ENCODE data around the gene ANKS1B.

Gene ANKS1B

DNA sequence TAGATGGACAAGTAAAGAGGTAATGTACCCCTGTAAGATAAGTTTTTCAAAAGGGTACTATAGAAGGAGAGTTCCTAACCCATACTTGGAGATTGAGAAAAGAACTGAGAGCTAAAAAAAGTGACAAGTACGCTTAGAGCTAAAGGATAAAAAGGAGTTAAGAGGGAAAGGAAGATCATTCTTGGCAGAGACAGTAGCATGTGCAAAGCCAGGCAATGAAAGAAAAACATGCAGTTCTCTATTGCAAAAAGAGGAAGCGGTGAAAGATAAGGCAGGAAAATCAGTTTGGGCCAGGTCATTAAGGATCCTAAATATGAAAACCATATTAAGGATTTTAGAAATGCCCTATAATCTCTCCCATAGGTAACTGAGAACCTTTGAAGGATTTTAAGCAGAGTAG is 837.6 kb downstream of the ANKS1B start:
- DNase-seq: no peak

DNA sequence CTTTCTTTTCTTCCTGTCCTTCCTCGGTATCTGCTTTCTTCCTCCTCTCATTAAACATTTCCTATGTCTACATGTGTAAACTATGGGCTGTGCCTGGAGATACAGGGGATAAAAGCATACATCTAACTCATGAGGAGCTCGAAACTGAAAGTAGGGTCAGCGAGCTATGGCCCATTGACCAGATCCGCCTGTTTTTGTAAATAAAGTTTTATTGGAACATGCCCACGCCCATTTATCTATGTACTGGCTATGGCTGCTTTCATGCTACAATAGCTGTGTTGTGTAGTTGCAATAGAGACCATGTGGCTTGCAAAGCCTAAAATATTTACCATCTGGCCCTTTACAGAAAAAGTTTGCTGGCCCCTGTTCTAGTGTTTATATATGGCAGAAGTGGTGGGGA is 838.0 kb downstream of the ANKS1B start:
- no peak for DNase-seq

DNA sequence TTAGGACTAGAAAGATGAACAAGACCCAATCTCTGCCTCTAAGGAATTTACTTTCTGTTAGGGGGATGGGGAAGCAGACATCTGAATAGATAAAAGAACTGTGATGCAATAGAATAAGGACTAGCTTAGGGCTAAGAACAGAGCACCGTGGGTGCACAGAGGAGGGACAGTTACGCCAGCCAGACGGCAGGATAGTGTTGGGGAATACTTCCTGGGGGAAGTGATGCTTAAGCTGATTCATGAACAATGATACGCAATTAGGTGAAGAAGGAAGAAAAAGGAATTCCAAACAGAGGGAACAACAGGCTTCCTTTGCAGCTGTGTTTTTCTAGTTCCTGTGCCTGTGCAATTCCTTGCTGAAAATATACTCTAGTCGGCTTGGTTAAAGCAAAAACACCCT is 838.6 kb downstream of the ANKS1B start:
- no peak for DNase-seq

DNA sequence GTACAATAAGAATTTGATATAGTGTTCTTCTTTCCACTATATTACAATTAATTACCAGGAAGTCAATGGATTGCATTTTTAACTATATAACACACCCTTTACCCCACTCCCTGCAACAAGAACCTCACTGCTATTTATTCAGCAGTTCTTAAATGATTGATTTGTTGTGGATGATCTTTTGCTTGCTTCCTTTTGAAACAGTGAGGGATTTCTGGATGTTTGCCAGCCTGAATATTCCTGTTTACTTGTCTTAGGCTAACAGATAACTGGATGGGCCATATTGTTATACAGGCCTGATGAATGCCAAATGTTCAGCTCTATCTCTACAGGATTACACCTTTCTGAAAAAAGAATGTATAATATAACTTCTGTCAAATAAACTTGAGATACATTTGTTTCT is 842.1 kb downstream of the ANKS1B start:
- no peak for DNase-seq

DNA sequence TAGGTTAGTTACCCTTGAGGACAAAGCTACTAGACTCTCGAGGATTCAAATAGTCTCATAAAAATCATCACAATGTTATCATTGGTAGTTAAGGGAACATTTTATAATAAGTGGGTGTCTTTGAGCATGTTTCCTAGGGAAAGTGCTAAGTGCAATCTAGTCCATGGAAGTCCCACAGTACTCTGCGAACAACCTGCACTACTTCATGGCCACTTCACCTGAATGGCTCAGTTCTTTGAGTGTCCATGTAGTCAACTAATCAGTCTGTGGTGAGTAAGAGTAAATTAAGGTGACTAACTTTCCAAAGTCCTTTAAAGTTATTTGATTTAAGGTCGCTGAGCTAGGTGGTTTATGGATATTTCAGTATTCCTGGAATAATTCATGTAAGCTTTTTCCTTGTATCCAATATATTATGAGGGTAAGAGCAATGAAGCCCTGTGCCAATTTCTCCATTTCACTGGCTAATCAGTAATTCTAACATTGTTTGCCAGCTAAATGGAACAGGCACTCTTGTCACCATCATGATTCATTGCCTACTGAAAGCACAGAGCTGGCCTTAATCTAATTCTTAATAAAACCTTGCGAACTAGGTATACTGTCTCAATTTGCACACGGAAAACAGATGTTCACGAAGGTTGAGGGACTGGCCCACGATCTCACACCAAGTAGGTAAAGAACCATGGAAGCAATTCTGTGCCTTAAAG is 844.6 kb downstream of the ANKS1B start:
- no peak for DNase-seq

DNA sequence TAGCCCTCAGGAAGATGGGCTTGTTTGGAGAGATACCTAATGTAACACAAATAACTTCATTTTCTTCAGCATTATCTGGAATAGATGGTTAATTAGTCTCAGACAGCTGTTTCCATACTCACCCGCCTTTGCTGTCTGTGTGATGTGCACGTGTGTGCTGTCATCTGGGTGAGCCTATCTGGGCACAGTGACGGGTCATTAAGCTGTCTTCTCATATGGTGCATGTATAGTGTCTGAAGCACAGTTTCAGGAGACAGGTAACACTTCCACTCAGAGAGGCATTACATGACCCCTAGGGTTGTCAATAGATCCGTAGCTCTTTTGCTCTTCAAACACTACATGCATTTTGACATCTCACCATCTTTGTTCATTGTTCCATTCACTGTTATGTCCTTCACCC is 846.3 kb downstream of the ANKS1B start:
- no peak for DNase-seq

DNA sequence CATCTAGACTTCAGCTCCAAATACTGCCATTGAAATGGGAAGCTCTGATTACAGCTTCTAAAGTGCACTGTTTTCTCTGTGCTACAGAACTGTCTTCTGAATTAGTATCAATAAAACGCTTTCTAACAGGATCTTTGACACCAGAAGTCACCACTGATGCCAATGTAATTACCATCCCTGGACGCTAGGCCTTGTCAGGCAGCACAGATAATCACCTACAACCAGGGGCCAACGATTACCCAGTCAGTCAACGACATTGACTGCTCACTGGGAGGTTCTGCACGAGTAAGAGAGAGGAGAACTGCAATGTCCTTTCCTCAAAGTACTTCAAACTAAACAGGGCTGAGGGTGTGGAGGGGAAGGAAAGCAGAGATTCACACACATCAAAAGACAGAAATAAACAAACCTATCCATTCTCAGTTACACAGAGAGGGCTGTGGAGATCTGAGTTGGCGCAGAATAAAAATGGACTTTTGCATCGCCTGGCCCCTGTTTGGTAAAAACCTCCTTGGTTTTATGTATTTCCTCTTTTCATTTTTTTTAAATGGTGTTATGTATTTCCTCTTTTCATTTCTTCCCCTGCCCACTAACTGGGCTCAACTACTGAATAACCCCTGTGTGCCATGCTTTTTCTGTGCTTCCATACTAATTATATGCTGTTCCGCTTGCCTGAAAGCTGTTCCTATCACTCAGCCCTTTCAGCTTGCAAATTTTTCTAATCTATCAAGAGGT is 847.4 kb downstream of the ANKS1B start:
- no peak for DNase-seq

DNA sequence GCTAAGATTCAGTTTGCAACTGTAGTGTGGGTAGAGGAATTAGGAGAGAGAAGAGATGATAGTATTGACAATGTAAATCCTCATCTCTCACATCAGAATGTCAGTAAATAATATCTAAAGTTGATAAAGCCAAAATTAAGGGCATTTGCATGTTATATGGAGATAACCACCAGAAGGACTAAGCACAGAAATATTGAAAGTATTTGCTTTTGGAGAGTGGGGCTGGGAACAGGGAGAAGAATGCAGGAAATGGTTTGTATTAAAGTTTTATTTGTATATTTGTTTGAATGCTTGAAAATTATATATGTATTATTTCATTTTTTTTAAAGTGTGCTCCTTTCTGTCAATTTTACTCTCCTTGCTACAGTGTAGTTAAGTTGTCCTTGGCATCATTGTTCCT is 848.2 kb downstream of the ANKS1B start:
- no peak for DNase-seq

DNA sequence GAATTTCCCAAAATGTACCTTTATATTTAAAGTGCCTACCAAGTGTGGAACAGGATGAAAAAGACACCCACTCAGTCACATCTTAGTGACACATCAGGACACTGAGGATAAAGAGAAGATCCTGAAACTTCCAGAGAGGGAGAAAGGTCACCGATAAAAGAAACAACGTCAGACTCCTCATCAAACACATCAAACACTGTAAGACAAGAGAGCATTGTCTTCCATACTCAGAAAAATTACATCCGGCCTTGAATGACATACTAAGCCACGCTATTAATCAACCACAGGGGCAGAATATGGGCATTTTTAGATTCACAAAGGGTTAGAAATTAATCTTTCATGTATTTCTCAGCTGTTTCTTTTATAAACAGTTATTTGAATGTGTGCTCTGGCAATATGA is 849.4 kb downstream of the ANKS1B start:
- DNase-seq: no peak

DNA sequence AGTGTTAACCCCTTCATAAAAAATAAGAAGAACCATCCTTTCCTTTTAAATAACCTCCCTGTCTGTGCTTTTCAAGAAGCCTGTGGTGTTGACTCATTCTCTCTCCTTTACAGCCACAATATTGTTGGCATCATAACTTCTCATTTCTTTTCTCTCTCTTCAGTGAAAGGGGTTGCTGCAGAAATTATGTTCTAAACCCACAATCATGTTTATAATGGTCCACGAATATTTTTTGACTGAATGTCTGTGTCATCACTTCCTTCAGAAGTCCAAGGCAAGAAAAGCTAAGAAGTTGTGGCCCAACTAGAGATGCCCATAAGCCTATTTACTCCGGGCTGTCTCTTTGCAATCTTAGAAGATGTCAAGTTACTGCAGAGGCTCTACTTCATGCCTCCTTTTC is 851.3 kb downstream of the ANKS1B start:
- no peak for DNase-seq

DNA sequence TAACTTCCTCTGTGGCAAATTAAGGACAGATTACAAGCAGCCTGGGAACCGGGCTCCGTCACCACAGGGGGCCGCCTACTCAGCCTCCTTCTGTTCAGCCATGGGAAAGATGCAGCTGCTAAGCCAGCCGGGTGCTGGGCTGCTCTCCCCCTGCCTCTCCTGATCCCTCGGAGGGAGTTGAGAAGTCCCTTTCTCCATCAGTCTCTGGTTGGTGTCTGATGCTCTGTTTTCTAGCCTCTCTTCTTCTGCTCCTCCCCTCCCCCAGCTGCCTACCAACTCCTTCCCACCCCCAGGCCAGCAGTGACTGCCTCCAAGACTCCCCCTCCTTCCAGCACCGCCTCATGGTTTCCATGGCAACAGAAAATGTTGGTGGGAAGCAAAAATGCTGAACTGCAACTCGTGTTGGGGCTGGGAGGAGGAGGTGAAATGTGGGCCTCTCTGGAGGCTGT is 853.0 kb downstream of the ANKS1B start:
- no peak for DNase-seq

DNA sequence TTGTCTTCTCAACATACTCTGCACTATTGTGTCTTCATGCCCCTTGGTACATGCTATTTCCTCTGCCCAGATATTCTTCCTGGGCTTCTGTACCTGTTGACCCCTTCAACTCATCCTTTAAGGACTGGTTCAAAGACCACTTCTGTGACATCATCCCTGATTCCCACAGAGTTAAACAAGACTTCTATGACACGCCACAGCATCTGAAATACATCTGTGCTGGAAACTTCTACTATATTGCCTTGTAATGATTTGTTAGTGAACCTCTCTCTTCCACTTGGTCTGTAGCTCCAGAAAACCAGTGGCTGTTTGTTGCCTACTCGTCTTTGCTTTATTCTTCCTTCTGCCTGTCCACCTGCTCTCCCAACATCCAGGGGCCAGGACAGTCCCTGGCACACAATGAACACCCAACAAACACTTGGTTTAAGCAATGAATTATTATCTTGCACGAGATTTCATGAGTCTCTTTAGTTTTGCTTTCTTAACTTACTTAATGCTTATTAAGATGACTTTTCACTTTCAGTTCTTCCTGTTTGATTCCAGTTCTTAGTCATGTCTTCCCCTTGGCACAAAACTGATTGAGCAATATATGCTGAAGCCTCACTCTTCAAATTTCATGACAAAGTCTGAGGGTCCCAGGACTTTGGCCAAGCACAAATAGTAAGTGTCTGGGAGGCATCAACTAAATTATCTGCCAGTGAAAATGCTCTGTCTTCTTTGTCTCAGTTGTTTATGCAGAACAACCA is 853.8 kb downstream of the ANKS1B start:
- DNase-seq: peak; percentile 38

DNA sequence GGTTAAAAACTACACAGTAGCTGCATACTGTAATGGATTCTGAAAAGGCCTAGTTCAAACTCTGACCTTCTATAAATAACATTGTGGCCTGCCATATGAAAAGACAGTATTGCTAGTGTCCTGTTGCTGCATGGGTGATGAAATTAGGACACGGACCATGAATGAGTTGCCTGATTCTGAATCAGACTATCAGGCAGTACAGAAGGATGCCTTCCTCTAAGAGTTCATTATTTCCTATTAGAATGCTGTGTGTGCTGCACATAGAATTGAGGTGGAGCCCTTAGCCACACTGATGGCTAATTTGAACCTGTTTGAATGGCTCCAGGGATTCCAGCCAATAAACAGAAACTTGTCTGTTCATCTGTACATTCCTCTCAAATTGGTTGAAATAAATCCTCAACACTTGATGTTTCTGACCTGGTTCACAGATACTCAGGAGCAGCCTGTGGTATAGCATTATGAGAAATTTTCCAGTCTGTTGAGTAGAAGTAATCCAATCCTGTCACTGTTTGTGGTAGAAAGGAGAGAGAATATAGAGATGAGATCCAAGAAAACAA is 856.4 kb downstream of the ANKS1B start:
- no peak for DNase-seq

DNA sequence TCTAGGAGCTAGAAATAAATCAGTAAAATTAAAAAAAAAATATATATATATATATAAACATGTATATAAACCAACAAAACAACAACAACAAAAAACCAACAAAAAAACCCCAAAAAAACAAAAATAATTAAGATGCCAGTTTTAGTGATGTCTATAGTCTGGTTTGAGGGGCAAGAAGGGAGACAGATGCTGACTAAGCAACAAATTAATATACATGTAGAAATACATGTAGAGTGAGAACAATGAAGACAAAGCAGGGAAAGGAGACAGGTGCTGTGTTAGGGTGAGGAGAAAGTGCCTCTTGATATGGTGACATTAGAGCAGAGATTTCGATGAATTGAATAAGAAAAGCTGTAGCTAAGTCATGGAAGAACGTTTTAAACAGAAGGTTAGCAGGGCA is 861.8 kb downstream of the ANKS1B start:
- DNase-seq: no peak

DNA sequence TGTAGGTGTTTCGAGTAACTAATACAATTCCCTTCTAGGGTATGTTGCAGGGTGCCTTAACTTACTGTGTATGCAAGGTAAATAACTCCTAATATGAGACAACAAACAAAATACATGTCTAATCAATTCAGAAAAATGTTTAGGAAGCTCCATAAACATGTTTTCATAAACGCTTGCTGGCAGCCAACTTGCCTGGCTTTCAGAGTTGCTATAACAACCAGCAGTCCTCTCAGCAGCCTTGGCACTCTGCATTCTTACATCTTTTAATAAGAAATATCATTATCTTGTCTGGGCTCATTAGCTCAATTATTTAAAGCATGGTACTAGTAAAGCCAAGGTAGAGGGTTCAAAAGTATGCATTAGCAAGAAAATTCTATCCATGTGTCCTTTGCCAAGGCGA is 862.2 kb downstream of the ANKS1B start:
- no peak for DNase-seq

DNA sequence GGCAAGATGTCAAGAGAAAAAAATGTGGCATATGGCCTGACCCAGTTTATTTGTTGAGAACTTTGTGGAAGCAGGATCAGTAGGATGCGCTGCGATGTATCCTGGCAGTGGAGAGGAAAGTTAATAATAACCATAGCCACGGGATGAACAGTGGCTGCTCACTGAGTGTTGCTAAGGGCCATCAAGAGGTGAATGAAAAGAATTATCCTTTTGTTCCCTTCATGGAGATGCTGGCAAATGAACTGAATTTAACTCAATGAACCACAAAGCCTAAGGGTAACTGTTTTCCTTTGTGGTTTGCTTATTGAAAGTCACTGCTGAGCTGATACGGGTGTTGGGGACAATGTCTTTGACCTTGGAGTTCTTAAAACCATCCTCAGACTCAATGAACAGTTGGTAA is 863.2 kb downstream of the ANKS1B start:
- DNase-seq: no peak

DNA sequence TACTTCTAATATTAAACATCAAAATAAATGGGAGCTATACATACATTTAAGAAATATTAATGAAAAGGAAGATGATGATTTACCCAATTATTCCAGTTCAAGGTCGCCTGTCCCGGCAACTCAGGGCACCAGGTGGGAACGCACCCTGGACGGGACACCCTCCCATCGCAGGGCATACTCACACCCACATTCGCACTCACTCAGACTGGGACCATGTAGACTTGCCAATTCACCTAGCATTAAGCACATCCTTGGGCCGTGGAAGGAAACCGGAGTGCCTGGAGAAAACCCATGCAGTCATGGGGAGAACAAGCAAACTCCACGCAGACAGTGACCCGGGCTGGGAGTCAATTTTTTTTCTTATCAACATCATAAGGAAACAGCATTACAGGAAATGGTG is 864.8 kb downstream of the ANKS1B start:
- DNase-seq: no peak

DNA sequence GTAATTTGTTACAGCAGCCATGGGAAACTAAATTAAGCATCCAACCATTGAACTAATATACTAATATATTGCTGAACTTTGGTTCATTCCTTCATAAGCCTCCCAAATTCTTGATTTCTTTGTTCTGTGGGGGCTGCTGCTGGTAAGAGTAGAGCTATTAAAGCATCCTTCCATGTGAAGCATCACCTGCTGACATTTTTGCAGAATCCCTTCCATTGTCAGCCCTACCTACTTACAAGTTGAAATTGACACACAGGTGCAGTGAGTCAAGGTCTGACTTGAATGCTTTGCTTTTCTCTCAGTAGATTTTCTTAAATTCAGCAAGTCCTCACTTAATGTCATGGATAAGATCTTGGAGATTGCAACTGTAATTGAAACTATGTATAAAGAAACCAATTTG is 865.3 kb downstream of the ANKS1B start:
- DNase-seq: no peak

DNA sequence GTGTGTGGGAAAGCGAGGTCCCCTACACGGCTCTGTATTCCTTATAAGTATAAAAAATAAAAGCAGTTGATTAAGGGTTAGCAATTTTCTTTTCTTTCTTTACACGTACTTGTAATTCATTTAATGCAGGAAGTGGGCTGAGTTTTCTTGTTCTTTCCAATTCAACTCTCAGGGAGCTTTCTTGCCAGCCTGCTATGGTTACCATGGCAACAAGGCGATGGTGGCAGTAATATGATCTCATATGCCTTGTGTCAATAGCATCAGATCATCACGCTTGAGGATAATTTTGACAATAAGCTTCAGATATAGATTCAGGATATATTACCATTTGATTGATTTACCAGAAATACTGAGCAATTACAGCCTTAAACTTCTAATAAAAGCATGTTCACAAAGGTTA is 873.1 kb downstream of the ANKS1B start:
- no peak for DNase-seq

DNA sequence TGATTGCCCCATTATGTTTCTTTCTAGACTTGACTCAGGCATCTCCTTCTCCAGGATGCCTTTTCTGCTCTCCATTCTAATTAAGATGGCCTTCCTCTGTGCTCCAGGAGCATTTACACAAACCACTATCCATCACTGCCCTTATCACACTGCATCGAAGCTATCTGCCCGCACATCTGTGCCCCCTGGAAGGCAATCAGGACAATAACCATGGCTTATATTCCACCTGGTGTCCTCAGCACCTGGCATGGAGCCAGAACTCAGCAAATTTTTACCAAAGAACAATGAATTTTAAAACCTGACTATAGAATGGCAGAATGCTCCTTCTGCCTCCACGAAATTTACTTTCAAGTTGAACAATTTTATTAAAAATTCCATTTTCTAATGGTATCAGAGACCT is 873.9 kb downstream of the ANKS1B start:
- DNase-seq: no peak

DNA sequence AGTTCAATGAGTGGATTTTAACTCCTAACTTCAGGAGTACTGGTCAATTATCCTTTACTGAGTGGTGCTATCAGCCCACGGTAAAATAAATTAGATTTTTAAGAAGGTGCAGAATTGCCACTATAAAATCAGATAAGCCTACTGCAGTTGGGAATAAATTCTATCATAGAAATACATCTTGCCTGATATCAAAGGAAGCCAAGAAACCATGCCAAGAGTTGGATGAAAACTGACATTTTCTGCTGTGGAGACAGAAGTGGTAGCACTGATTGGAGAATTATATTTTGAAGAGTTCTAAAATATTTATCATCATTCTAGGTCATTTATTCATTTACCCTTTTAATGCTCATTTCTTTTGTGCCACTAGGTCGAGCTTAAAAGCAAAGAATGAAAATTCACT is 874.5 kb downstream of the ANKS1B start:
- no peak for DNase-seq

DNA sequence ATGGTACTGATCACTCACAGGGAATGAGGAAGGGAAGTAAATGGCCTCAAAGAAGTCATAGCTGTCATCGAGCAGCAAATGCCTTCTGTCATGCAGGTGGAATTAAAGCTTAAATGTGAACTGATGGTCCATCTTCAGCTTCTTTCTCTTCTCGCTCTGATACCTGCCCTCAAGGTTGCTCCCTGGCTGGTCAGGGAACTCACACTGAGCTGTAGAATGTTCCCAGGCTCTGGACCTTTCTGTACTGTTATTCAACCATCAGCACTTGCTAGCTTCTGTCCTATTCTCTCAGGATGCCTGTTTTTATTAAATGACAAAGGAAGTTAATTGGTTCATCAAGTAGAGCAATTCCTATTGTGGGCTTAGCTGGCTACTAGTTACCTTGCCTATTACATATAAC is 875.8 kb downstream of the ANKS1B start:
- no peak for DNase-seq

DNA sequence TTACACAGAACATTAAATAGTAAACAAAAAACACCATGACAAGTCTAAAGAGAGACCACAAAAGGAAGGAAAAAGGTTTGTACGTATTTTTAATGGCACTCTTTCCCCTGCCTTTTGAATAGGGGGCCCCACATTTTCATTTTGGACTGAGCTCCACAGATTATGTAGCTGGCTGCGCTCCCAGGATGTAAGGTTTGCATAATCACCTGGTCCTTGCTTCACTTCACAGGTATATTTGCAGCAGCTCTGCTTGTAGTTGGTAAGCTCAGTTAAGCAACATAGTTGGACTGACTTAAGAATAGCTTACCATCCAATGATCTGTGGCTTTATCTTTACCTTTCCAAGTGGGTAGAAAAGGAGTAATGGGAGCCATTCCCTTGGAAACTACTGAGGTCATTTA is 885.0 kb downstream of the ANKS1B start:
- no peak for DNase-seq

DNA sequence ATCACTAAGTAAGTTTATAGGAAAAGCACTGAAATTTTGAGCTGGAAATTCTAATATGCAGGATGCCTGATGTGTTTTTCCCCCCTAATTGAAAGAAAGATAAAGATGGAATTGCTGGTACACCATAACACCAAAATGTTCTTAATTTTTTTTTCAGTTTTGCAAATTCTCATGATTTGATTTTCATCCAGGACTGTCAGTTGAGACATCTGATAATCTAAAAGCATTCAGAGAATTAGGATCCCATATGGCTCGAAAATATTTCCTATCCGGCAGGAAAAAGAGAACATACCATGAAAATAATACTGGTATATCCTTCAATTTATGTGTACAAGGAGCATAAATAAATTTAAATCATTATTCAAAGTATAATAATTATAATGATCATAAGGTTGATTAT is 887.6 kb downstream of the ANKS1B start:
- no peak for DNase-seq

Measured in SIG-M5 (cell line).